Erythroblast (primary cell): Measurements from ENCODE around the gene ST3GAL2.

Experiments
- GATA1 ChIP-seq: IDR thresholded peaks from 2 replicates; pipeline ENCODE4 v1.6.1; 2011; ENCODE audit warnings: low read depth, mild to moderate bottlenecking, control low read depth, low read length, moderate library complexity
- POLR2A ChIP-seq: IDR thresholded peaks from 2 replicates; pipeline ENCODE4 v1.6.1; 2011; ENCODE audit warnings: mild to moderate bottlenecking, low read length

DNA sequence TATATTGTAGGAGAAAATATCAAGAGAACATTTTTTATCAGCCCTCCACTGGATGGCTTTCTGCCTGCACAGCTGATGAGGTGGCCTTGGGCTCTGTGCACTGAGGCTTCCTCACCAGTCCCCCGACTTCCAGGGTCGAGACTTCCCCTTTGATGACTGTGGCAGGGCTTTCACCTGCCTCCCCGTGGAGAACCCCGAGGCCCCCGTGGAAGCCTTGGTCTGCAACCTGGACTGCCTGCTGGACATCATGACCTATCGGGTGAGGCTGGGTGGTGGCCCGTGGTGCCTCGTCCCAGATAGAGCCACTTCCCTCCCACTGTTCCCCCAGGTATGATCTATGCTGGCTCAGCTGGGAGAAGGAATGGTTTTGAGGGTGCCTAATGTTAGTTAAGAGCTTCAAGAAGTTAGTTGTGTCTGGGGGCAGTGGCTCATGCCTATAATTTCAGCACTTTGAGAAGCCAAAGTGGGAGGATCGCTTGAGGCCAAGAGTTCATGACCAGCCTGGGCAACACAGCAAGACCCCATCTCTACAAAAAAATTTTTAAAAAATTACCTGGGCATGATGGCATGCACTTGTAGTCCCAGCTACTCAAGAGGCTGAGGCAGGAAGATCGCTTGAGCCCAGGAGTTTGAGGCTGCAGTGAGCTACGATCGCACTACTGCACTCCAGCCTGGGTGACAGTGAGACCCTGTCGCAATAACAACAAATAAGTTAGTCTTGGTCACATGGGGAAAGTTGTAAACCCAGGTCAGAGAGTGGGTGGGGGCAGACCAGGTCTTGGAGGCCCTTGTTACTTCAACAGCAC lies 27.3 kb upstream of the ST3GAL2 start:
- TF ChIP-seq POLR2A (no peak), GATA1 (no peak)
